Activated T-helper 2 cell treated with anti-CD3 and anti-CD28 coated beads, Interferon-gamma antibody, Interleukin-2, Interleukin-4, amounts not matched to agents 10 μg/mL and 5 μg/mL and 100 μg/mL, durations not matched to agents 14 hours and 24 hours and 36 hours (primary cell): ENCODE results near the gene METRNL. TPM values are rescaled to one million over a fixed set of nuclear protein-coding genes. Genes with fewer than 3 reads are reported as not detected.

Experiments
- DNase-seq: peaks from one replicate; pipeline ENCODE4 v3.0.0; 2021; ENCODE audit warnings: low spot score
- H3K27ac Mint-ChIP-seq: one replicate; pipeline ENCODE4 v1.8.0; 2021; ENCODE audit warnings: mixed read lengths
- H3K27me3 Mint-ChIP-seq: one replicate; pipeline ENCODE4 v1.8.0; 2021; ENCODE audit warnings: low read depth, mixed read lengths
- H3K36me3 Mint-ChIP-seq: one replicate; pipeline ENCODE4 v1.8.0; 2021; ENCODE audit warnings: low read depth, mixed read lengths
- H3K4me1 Mint-ChIP-seq: one replicate; pipeline ENCODE4 v1.8.0; 2021; ENCODE audit warnings: low read depth, mixed read lengths
- H3K4me3 Mint-ChIP-seq: one replicate; pipeline ENCODE4 v1.8.0; 2021; ENCODE audit warnings: low read depth, mild to moderate bottlenecking, moderate library complexity, mixed read lengths
- H3K9me3 Mint-ChIP-seq: one replicate; pipeline ENCODE4 v1.8.0; 2021; ENCODE audit warnings: mixed read lengths
- intact Hi-C: fragments of 100-400 bp; cut with micrococcal nuclease; formaldehyde crosslinking; loops from one replicate; pipeline ENCODE4 v1.15.1; 2023
- total RNA-seq: library from RNA; stranded (reverse); gene quantifications from 2 replicates; pipeline ENCODE4 v1.2.3, GENCODE V29; 2022

Gene METRNL
- total RNA-seq, 1 donor from 2014 or later, result 74.7 TPM

- H3K9me3 Mint-ChIP-seq, result no peaks in the 10 kb centered on the region
- H3K27ac Mint-ChIP-seq, result no peak overlapping the region
- DNase-seq, result no peak
- peaks cover 50% of the 10 kb centered on the region for H3K36me3 Mint-ChIP-seq
- no peaks in the 10 kb centered on the region for H3K27me3 Mint-ChIP-seq
- peaks cover 17% of the 10 kb centered on the region for H3K4me1 Mint-ChIP-seq
- intact Hi-C loops, result no loop called here
- no peak overlapping the region for H3K4me3 Mint-ChIP-seq
Measured at GRCh38 chr17:83088909-83089308, 9.5 kb downstream of the METRNL start.

GRCh38 chr17:83089328-83090132 lies 10.1 kb downstream of the METRNL start:
- no peak for DNase-seq
- H3K4me3 Mint-ChIP-seq, result no peak overlapping the region
- H3K36me3 Mint-ChIP-seq, result peaks cover 48% of the 10 kb centered on the region
- intact Hi-C loops, result no loop called here
- no peaks in the 10 kb centered on the region for H3K27me3 Mint-ChIP-seq
- H3K27ac Mint-ChIP-seq, result no peak overlapping the region
- peaks cover 12% of the 10 kb centered on the region for H3K4me1 Mint-ChIP-seq
- no peaks in the 10 kb centered on the region for H3K9me3 Mint-ChIP-seq

- intact Hi-C loops, result no loop called here
- Mint-ChIP-seq H3K9me3 (no peaks in the 10 kb centered on the region), H3K36me3 (peaks cover 44% of the 10 kb centered on the region), H3K4me1 (peaks cover 9% of the 10 kb centered on the region), H3K4me3 (no peak overlapping the region), H3K27me3 (no peaks in the 10 kb centered on the region), H3K27ac (no peak overlapping the region)
- DNase-seq, result no peak
Measured at GRCh38 chr17:83090444-83091256, 11.2 kb downstream of the METRNL start.

DNA sequence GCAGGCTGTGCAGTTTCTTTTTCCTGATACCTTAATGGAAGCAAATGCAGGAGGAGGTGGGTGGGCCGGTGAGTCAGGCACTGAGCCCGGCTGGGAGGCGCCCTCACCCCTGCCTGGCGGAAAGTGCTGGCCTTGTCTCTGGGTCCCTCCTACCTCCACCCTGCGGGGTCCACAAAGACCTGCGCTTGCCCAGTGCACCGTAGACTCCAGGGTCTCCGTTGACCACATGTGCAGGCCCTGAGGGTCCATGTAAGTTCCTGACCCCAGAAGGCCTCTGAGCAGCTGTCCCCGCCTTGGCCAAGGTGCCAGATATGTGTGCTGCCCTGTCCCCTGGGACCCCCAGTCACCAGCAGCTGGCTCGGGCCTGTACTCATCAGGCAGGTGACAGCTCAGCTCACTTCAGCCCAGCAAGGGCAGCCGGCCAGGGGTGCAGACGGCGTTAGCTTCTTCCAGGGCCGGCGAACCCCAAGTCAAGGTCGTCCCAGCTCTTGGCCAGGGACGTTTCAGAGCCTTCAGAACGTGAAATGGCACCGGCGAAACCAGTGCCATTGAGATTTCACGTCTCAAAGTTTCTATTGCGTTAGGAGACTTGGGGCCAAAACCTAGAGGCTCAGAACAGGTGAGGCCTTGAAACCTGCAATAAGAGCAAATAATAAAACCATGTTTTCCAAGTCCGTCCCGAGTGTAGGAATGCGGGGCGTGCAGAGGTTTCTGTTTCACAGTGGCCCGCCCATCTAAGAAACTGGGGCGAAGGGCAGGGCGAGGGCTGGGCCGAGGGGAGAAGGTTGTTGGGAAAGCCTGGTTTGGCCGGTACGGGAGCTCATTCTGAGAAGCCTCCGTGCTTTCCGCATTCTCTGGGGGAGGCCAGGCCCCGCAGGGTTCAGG lies 12.1 kb downstream of the METRNL start:
- H3K27ac Mint-ChIP-seq, result no peak overlapping the region
- DNase-seq, result no peak
- peaks cover 1% of the 10 kb centered on the region for H3K4me1 Mint-ChIP-seq
- H3K27me3 Mint-ChIP-seq, result no peaks in the 10 kb centered on the region
- no peaks in the 10 kb centered on the region for H3K9me3 Mint-ChIP-seq
- peaks cover 39% of the 10 kb centered on the region for H3K36me3 Mint-ChIP-seq
- intact Hi-C loops, result no loop called here
- no peak overlapping the region for H3K4me3 Mint-ChIP-seq

- intact Hi-C loops, result no loop called here
- Mint-ChIP-seq H3K4me3 (no peak overlapping the region), H3K27me3 (no peaks in the 10 kb centered on the region)
Measured at GRCh38 chr17:83092186-83092585, 12.8 kb downstream of the METRNL start.

DNA sequence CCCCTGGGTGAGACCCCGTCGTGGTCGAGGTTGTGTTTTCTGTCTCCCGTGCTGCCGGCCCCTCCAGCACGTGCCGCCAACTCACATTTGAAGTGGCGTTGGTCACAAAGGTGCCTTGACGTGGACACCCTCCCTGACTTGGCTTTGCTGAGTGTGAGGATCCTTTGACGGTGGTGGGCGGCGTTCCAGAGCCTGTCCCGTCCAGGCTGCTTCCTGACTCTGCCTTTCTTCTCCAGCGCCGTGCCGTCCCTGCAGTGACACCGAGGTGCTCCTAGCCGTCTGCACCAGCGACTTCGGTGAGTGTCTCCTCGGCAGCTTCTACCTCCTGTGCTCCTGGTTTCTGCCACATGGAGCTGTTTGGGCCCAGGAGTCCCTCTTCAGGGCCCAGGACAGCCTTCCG lies 13.5 kb downstream of the METRNL start:
- intact Hi-C loops, result no loop called here
- Mint-ChIP-seq H3K36me3 (peaks cover 36% of the 10 kb centered on the region), H3K27me3 (no peaks in the 10 kb centered on the region)

More at GRCh38 chr17:83092186-83092585, 12.8 kb downstream of the METRNL start:
- no peak for DNase-seq
- Mint-ChIP-seq H3K4me1 (no peaks in the 10 kb centered on the region), H3K27ac (no peak overlapping the region), H3K9me3 (no peaks in the 10 kb centered on the region), H3K36me3 (peaks cover 36% of the 10 kb centered on the region)

DNA sequence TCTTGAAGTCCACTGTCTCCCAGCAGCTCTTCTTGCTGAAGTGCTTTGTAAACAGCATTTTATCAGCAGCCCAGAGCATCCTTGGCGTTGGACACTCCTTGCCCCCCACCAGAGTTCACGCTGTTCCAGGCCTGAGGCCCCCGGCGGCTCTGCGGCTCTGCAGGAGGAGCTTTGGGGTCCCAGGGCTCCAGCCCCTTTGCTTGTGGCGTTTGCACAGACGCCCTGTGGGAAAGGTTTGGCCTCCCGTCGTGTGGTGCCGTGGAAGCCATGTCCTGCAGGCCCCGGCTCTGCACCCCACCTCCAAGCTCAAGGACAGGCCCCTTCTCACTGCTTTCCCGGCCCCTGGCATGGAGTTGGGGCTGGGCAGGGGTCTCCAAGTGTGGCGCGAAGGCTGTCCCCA lies 14.1 kb downstream of the METRNL start:
- DNase-seq, result no peak
- H3K27me3 Mint-ChIP-seq, result no peaks in the 10 kb centered on the region
- H3K4me1 Mint-ChIP-seq, result no peaks in the 10 kb centered on the region
- no peaks in the 10 kb centered on the region for H3K9me3 Mint-ChIP-seq
- H3K36me3 Mint-ChIP-seq, result peaks cover 34% of the 10 kb centered on the region
- intact Hi-C loops, result no loop called here
- H3K27ac Mint-ChIP-seq, result no peak overlapping the region
- no peak overlapping the region for H3K4me3 Mint-ChIP-seq

More for the DNA sequence above, 13.5 kb downstream of the METRNL start:
- no peak overlapping the region for H3K4me3 Mint-ChIP-seq
- H3K9me3 Mint-ChIP-seq, result no peaks in the 10 kb centered on the region
- DNase-seq, result no peak
- H3K4me1 Mint-ChIP-seq, result no peaks in the 10 kb centered on the region
- H3K27ac Mint-ChIP-seq, result no peak overlapping the region

- intact Hi-C loops, result no loop called here
- DNase-seq, result no peak
- H3K9me3 Mint-ChIP-seq, result no peaks in the 10 kb centered on the region
- no peaks in the 10 kb centered on the region for H3K4me1 Mint-ChIP-seq
- H3K4me3 Mint-ChIP-seq, result no peak overlapping the region
- H3K27ac Mint-ChIP-seq, result no peak overlapping the region
- H3K27me3 Mint-ChIP-seq, result no peaks in the 10 kb centered on the region
- peaks cover 32% of the 10 kb centered on the region for H3K36me3 Mint-ChIP-seq
Measured at GRCh38 chr17:83094291-83094690, 14.9 kb downstream of the METRNL start.

DNA sequence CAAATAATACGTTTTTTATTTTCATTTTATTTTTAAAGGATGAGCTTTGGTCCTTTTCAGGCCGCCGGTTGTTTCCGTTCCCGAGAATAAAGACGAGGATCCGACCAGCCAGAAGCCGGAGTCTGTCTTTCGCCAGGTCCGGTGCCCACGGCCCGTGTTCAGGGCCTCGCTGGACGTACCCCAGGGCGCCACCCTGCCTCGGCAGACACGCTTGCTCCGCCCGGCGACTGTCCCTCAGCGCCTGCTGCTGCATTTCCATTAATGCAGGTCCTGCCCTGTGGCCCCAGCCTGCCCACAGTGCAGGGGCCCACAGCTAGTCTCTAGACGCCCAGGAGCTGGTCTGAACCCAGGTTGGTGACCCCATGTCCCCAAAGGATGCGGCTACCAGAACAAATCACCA lies 15.6 kb downstream of the METRNL start:
- H3K4me1 Mint-ChIP-seq, result no peaks in the 10 kb centered on the region
- H3K4me3 Mint-ChIP-seq, result no peak overlapping the region
- H3K9me3 Mint-ChIP-seq, result no peaks in the 10 kb centered on the region
- peaks cover 4% of the 10 kb centered on the region for H3K27me3 Mint-ChIP-seq
- H3K36me3 Mint-ChIP-seq, result peaks cover 27% of the 10 kb centered on the region
- H3K27ac Mint-ChIP-seq, result no peak overlapping the region
- no peak for DNase-seq
- intact Hi-C loops, result no loop called here

DNA sequence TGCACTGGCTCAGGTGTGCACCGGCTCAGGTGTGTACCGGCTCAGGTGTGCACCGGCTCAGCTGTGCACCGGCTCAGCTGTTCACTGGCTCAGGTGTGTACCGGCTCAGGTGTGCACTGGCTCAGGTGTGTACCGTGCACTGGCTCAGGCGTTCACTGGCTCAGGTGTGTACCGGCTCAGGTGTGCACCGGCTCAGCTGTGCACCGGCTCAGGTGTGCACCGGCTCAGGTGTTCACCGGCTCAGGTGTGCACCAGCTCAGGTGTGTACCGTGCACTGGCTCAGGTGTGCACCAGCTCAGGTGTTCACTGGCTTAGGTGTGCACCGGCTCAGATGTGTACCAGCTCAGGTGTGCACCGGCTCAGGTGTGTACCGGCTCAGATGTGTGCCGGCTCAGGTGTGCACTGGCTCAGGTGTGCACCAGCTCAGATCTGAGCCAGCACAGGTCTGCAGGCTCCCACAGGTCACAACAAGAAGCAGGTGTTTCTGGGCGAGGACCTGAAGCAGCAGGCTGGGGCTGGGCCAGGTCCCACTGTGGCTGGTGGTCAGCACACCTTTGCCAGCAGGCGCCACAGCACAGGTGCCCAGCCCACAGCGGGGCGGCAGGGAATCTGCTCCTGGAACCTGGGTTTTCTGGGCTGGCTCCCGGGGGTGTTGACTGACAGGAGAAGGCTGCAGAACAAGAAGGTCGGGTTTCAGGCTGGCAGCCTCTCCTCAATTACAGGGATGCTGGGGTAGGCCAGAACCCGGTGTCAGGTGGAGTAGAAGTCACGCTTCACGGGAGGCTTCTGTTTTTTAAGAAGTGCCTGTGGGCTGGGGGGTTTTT lies 17.2 kb downstream of the METRNL start:
- peaks cover 24% of the 10 kb centered on the region for H3K36me3 Mint-ChIP-seq
- H3K4me3 Mint-ChIP-seq, result no peak overlapping the region
- no peak for DNase-seq
- peaks cover 4% of the 10 kb centered on the region for H3K27me3 Mint-ChIP-seq
- intact Hi-C loops, result no loop called here
- H3K9me3 Mint-ChIP-seq, result no peaks in the 10 kb centered on the region
- H3K4me1 Mint-ChIP-seq, result no peaks in the 10 kb centered on the region
- H3K27ac Mint-ChIP-seq, result no peak overlapping the region

GRCh38 chr17:83097831-83098230 lies 18.4 kb downstream of the METRNL start:
- Mint-ChIP-seq H3K36me3 (peaks cover 19% of the 10 kb centered on the region), H3K27me3 (peaks cover 4% of the 10 kb centered on the region), H3K4me3 (no peak overlapping the region), H3K27ac (no peak overlapping the region), H3K9me3 (no peaks in the 10 kb centered on the region), H3K4me1 (no peaks in the 10 kb centered on the region)
- intact Hi-C loops, result no loop called here
- DNase-seq, result no peak
